ENCODE measurements around the gene COL4A2. TPM values are rescaled to one million over a fixed set of nuclear protein-coding genes. Genes with fewer than 3 reads are reported as not detected.

COL4A2 gene
- total RNA-seq, 1 experiment from 2014 or later: 74.5 TPM

GRCh38 chr13:110352735-110353134, 45.7 kb downstream of the COL4A2 start:
- no peak for DNase-seq
- Histone ChIP-seq H3K4me1 (ENCODE audit: insufficient read depth, low read length) (peaks cover 33% of the 10 kb centered on the region), H3K9me3 (ENCODE audit: low read length) (no peaks in the 10 kb centered on the region), H3K27me3 (ENCODE audit: low read length) (no peaks in the 10 kb centered on the region), H3K9ac (ENCODE audit: low read length) (no peak overlapping the region), H3F3A (ENCODE audit: low read length, unreplicated experiment) (no peaks in the 10 kb centered on the region), H3K4me3 (ENCODE audit: low read length) (no peak overlapping the region), H2AFZ (ENCODE audit: low read length) (no peak overlapping the region), H4K20me1 (ENCODE audit: low read length) (no peaks in the 10 kb centered on the region), H3K27ac (ENCODE audit: low read length) (no peak overlapping the region), H3K79me2 (ENCODE audit: low read length) (peaks cover 42% of the 10 kb centered on the region), H3K36me3 (ENCODE audit: low read depth, low read length) (no peaks in the 10 kb centered on the region), H3K4me2 (ENCODE audit: low read length) (no peak overlapping the region), H3K9me2 (replicated peaks; ENCODE audit: low read length) (no peaks in the 10 kb centered on the region)
- POLR2A ChIA-PET (ENCODE audit: unreplicated experiment): no interaction called here
- TF ChIP-seq CTCF (conservative IDR thresholded peaks at IDR 0.05; ENCODE audit: low read depth, low read length): peak; percentile 49; the same call in 1 of the 2 replicates
- no peak for TF ChIP-seq EZH2phosphoT487 (IDR thresholded peaks at IDR 0.05; ENCODE audit: borderline replicate concordance, low read length)
- no TSS peak for BruUV-seq (replicated peaks)
- no peak for ATAC-seq
- CTCF ChIA-PET: no interaction called here
- intact Hi-C loops (cut with micrococcal nuclease): no loop called here

- CTCF ChIA-PET: no interaction called here
- peaks cover 41% of the 10 kb centered on the region for H3K79me2 ChIP-seq (ENCODE audit: low read length)
- POLR2A ChIA-PET (ENCODE audit: unreplicated experiment): no interaction called here
- no TSS peak for BruUV-seq (replicated peaks)
- H3K9ac ChIP-seq (ENCODE audit: low read length): no peak overlapping the region
- H2AFZ ChIP-seq (ENCODE audit: low read length): no peak overlapping the region
- DNase-seq (no peak), ATAC-seq (no peak)
- no peaks in the 10 kb centered on the region for H3K36me3 ChIP-seq (ENCODE audit: low read depth, low read length)
- intact Hi-C loops (cut with micrococcal nuclease): no loop called here
- no peaks in the 10 kb centered on the region for H4K20me1 ChIP-seq (ENCODE audit: low read length)
- peaks cover 27% of the 10 kb centered on the region for H3K4me1 ChIP-seq (ENCODE audit: insufficient read depth, low read length)
- no peaks in the 10 kb centered on the region for H3K27me3 ChIP-seq (ENCODE audit: low read length)
- TF ChIP-seq EZH2phosphoT487 (IDR thresholded peaks at IDR 0.05; ENCODE audit: borderline replicate concordance, low read length): no peak
- no peak for TF ChIP-seq CTCF (conservative IDR thresholded peaks at IDR 0.05; ENCODE audit: low read depth, low read length)
- no peak for TF ChIP-seq EZH2 (IDR thresholded peaks at IDR 0.05; ENCODE audit: low read length, unreplicated experiment)
- no peaks in the 10 kb centered on the region for H3F3A ChIP-seq (ENCODE audit: low read length, unreplicated experiment)
- no peak overlapping the region for H3K4me3 ChIP-seq (ENCODE audit: low read length)
- no peak overlapping the region for H3K4me2 ChIP-seq (ENCODE audit: low read length)
- H3K9me2 ChIP-seq (replicated peaks; ENCODE audit: low read length): no peaks in the 10 kb centered on the region
- H3K9me3 ChIP-seq (ENCODE audit: low read length): no peaks in the 10 kb centered on the region
- H3K27ac ChIP-seq (ENCODE audit: low read length): no peak overlapping the region
Observed at GRCh38 chr13:110353339-110353977, 46.4 kb downstream of the COL4A2 start.

- POLR2A ChIA-PET (ENCODE audit: unreplicated experiment): interaction anchor here (0.6 to 0.8 kb wide), 2 partner anchors 45 to 47 kb away, joined by 5 to 9 read pairs; partner anchors contain the start of genes COL4A1 and COL4A2
- CTCF ChIA-PET: interaction anchor here (0.6 to 0.8 kb wide), 2 partner anchors 17 to 58 kb away, joined by 3 to 9 read pairs; no protein-coding TSS in a partner anchor
Observed at GRCh38 chr13:110354123-110354627, 47.1 kb downstream of the COL4A2 start.

More at GRCh38 chr13:110354123-110354627, 47.1 kb downstream of the COL4A2 start:
- Histone ChIP-seq H3F3A (ENCODE audit: low read length, unreplicated experiment) (no peaks in the 10 kb centered on the region), H3K79me2 (ENCODE audit: low read length) (peaks cover 34% of the 10 kb centered on the region), H3K9me2 (replicated peaks; ENCODE audit: low read length) (no peaks in the 10 kb centered on the region), H3K4me3 (ENCODE audit: low read length) (no peak overlapping the region), H3K9me3 (ENCODE audit: low read length) (no peaks in the 10 kb centered on the region), H3K9ac (ENCODE audit: low read length) (no peak overlapping the region), H3K4me2 (ENCODE audit: low read length) (no peak overlapping the region), H3K27me3 (ENCODE audit: low read length) (no peaks in the 10 kb centered on the region), H3K27ac (ENCODE audit: low read length) (no peak overlapping the region), H4K20me1 (ENCODE audit: low read length) (no peaks in the 10 kb centered on the region), H3K4me1 (ENCODE audit: insufficient read depth, low read length) (peaks cover 20% of the 10 kb centered on the region; the same call in 1 of the 2 replicates), H2AFZ (ENCODE audit: low read length) (no peak overlapping the region), H3K36me3 (ENCODE audit: low read depth, low read length) (no peaks in the 10 kb centered on the region; the same call in 1 of the 2 replicates)
- intact Hi-C loops (cut with micrococcal nuclease): no loop called here
- DNase-seq (peak; percentile 17), ATAC-seq (peak; percentile 48)
- no TSS peak for BruUV-seq (replicated peaks)
- TF ChIP-seq CTCF (conservative IDR thresholded peaks at IDR 0.05; ENCODE audit: low read depth, low read length) (no peak), EZH2phosphoT487 (IDR thresholded peaks at IDR 0.05; ENCODE audit: borderline replicate concordance, low read length) (no peak), EZH2 (IDR thresholded peaks at IDR 0.05; ENCODE audit: low read length, unreplicated experiment) (no peak)
